ENCODE measurements around the gene ZNF397. TPM values are rescaled to one million over a fixed set of nuclear protein-coding genes. Genes with fewer than 3 reads are reported as not detected.

Gene ZNF397
- total and polyA plus RNA-seq, 9 of the 15 experiments (the other 6 are each of a cell fraction or from before 2014, with no cell fraction given) = 6.4 to 24.2 (median 19.3) TPM

- WGBS (ENCODE audit: insufficient coverage, low coverage, missing lambda C conversion rate) = 59% methylated on average over 3 of the region's 3 CpGs
- no peaks in the 10 kb centered on the region for H3K27me3 ChIP-seq (ENCODE audit: control insufficient read depth in 2 of 2, insufficient read depth in 2 of 2, low read length in 2 of 2)
- H3K27ac ChIP-seq (ENCODE audit: extremely low read depth, low read depth, low read length) = no peak overlapping the region
- no peaks in the 10 kb centered on the region; a peak in 1 of 5 replicates for H3K4me1 ChIP-seq (replicated peaks in 1 of 2; ENCODE audit: control insufficient read depth in 2 of 2, insufficient read depth in 2 of 2, low read length in 2 of 2)
- DNase-seq (ENCODE audit: extremely low read depth in 1 of 4, low spot score in 3 of 4) = no peak
- peaks cover 21% of the 10 kb centered on the region for H3K79me2 ChIP-seq (ENCODE audit: control insufficient read depth, insufficient read depth, low read length)
- H3K36me3 ChIP-seq (ENCODE audit: control insufficient read depth, insufficient read depth, low read length) = no peaks in the 10 kb centered on the region
- H3K4me3 ChIP-seq = no peak overlapping the region
- ATAC-seq = no peak
- no TSS peak for BruUV-seq (replicated peaks)
- H2AFZ ChIP-seq (ENCODE audit: low read depth, low read length) = no peak overlapping the region
- H3K4me2 ChIP-seq (ENCODE audit: insufficient read depth, low read length) = no peak overlapping the region
- CTCF ChIA-PET (ENCODE audit: low intra/inter-chr PET ratio) = no interaction called here
- intact Hi-C loops (cut with micrococcal nuclease) = no loop called here
- no peak overlapping the region for H3K9ac ChIP-seq (ENCODE audit: insufficient read depth in 1 of 2, low read depth in 2 of 2, low read length in 2 of 2)
- POLR2A ChIA-PET = no interaction called here
- H3K9me1 ChIP-seq (ENCODE audit: control insufficient read depth, insufficient read depth, low read length) = no peaks in the 10 kb centered on the region
- TF ChIP-seq MITF (IDR thresholded peaks at IDR 0.05) (no peak), GMEB1 (CRISPR knock-in tag; IDR thresholded peaks at IDR 0.05) (no peak), ZKSCAN3 (CRISPR knock-in tag; IDR thresholded peaks at IDR 0.05) (no peak), ZNF316 (IDR thresholded peaks at IDR 0.05) (no peak), ZBTB49 (CRISPR knock-in tag; IDR thresholded peaks at IDR 0.05; ENCODE audit: borderline replicate concordance) (no peak), ZBTB8A (IDR thresholded peaks at IDR 0.05; ENCODE audit: partially characterized antibody) (no peak), EHMT2 (IDR thresholded peaks at IDR 0.05) (no peak), NR2F6 (CRISPR knock-in tag; IDR thresholded peaks at IDR 0.05) (no peak), CBX5 (IDR thresholded peaks at IDR 0.05; ENCODE audit: borderline replicate concordance, low read depth) (no peak), HSF4 (CRISPR knock-in tag; IDR thresholded peaks at IDR 0.05; ENCODE audit: borderline replicate concordance) (no peak), PCBP1 (IDR thresholded peaks at IDR 0.05; ENCODE audit: low read depth, low read length, poor library complexity, severe bottlenecking) (no peak), FIP1L1 (IDR thresholded peaks at IDR 0.05; ENCODE audit: low read depth, low read length, poor library complexity, severe bottlenecking) (no peak), ETV6 (IDR thresholded peaks at IDR 0.05; ENCODE audit: borderline replicate concordance in 1 of 2, low read depth in 2 of 2, low read length in 1 of 2) (no peak), ETV6 (CRISPR knock-in tag; IDR thresholded peaks at IDR 0.05; ENCODE audit: borderline replicate concordance) (no peak), ZNF133 (CRISPR knock-in tag; IDR thresholded peaks at IDR 0.05) (no peak)
- in situ Hi-C loops (cut with MboI) = loop anchor here (5.0 kb wide), 1 partner anchor 43 kb away; the partner anchor contains the start of gene ZNF397
- H3K9me3 ChIP-seq (replicated peaks; ENCODE audit: control insufficient read depth, insufficient read depth, low read depth, low read length) = peaks cover 9% of the 10 kb centered on the region
- H4K20me1 ChIP-seq (replicated peaks; ENCODE audit: control insufficient read depth, insufficient read depth, low read length) = no peaks in the 10 kb centered on the region
- no peak for FAIRE-seq
These were observed 44.0 kb downstream of the ZNF397 start for GRCh38 chr18:35284841-35285240.

All from K562 (cell line).